Keratinocyte (primary cell): ENCODE data around the gene F2RL2. TPM values are rescaled to one million over a fixed set of nuclear protein-coding genes. Genes with fewer than 3 reads are reported as not detected.

ENCODE experiments used
- DNase-seq: peaks from one replicate; pipeline ENCODE4 v3.0.0-alpha.2; 2011; ENCODE audit warnings: low read depth, missing footprints, low spot score
- FAIRE-seq: peaks from 2 replicates; lab custom pipeline; 2011; peaks lifted over from hg19 to GRCh38; lab: Jason Lieb, UNC
- H2AFZ ChIP-seq: 2 replicates; pipeline ENCODE4 v1.6.0; 2012; ENCODE audit warnings: low read length, control low read depth, inconsistent platforms; ENCODE audit not compliant: control insufficient read depth
- H3K27ac ChIP-seq: 2 replicates; pipeline ENCODE4 v1.5.1; 2011; ENCODE audit warnings: low read length; ENCODE audit not compliant: control insufficient read depth, insufficient read depth
- H3K27me3 ChIP-seq: 3 replicates; pipeline ENCODE4 v1.6.0; 2011; ENCODE audit warnings: low read length; ENCODE audit not compliant: control insufficient read depth, insufficient read depth; ENCODE audit errors: extremely low read depth
- H3K36me3 ChIP-seq, 2 experiments: 2 replicates in 1 of 2; 3 replicates in 1 of 2; pipeline ENCODE4 v1.5.1; 2011; ENCODE audit warnings: low read length in 2 of 2, mild to moderate bottlenecking in 1 of 2; ENCODE audit not compliant: control insufficient read depth in 2 of 2, insufficient read depth in 2 of 2; ENCODE audit errors: extremely low read depth in 1 of 2
- H3K4me1 ChIP-seq: 3 replicates; pipeline ENCODE4 v1.5.1; 2011; ENCODE audit warnings: low read length; ENCODE audit not compliant: control insufficient read depth, insufficient read depth; ENCODE audit errors: extremely low read depth
- H3K4me2 ChIP-seq: 3 replicates; pipeline ENCODE4 v1.6.0; 2011; ENCODE audit warnings: low read depth, low read length; ENCODE audit not compliant: control insufficient read depth, insufficient read depth; ENCODE audit errors: extremely low read depth
- H3K4me3 ChIP-seq, 3 experiments: fragments of 200-600 bp in 1 of 3; sonication (generic) in 1 of 3; 2 replicates in 2 of 3; 3 replicates in 1 of 3; pipeline ENCODE4 v1.5.1; 2011 to 2016; ENCODE audit warnings: low read length in 3 of 3, mild to moderate bottlenecking in 3 of 3, control low read depth in 2 of 3, inconsistent platforms in 1 of 3, low read depth in 1 of 3, mixed read lengths in 1 of 3, mixed run types in 1 of 3, moderate library complexity in 1 of 3; ENCODE audit not compliant: control insufficient read depth in 2 of 3, insufficient read depth in 2 of 3; ENCODE audit errors: extremely low read depth in 1 of 3
- H3K79me2 ChIP-seq: 2 replicates; pipeline ENCODE4 v1.6.0; 2012; ENCODE audit warnings: low read length; ENCODE audit not compliant: control insufficient read depth, insufficient read depth
- H3K9ac ChIP-seq: 3 replicates; pipeline ENCODE4 v1.6.0; 2011; ENCODE audit warnings: low read length; ENCODE audit not compliant: control insufficient read depth, insufficient read depth; ENCODE audit errors: extremely low read depth
- H3K9me1 ChIP-seq: 3 replicates; pipeline ENCODE4 v1.6.0; 2011; ENCODE audit warnings: low read length; ENCODE audit not compliant: control insufficient read depth, insufficient read depth; ENCODE audit errors: extremely low read depth
- H3K9me3 ChIP-seq: 2 replicates; pipeline ENCODE4 v1.5.1; 2012; ENCODE audit warnings: low read depth, low read length; ENCODE audit not compliant: control insufficient read depth
- H4K20me1 ChIP-seq: 3 replicates; pipeline ENCODE4 v1.6.0; 2011; ENCODE audit warnings: low read length; ENCODE audit not compliant: control insufficient read depth, insufficient read depth; ENCODE audit errors: extremely low read depth
- EZH2 ChIP-seq: IDR thresholded peaks from one replicate; pipeline ENCODE4 v1.6.1; 2012; ENCODE audit warnings: inconsistent platforms, mild to moderate bottlenecking, low read length, moderate library complexity
- dilution Hi-C: fragments of 300-500 bp; cut with MboI; formaldehyde crosslinking; loops from one replicate; pipeline ENCODE4 v1.7.0; 2020; ENCODE audit warnings: low sequenced_read_pairs; ENCODE audit not compliant: extremely low pct_ligation_motif_present
- polyA plus RNA-seq, 5 experiments: library from polyadenylated mRNA; depleted of rRNA in 3 of 5; stranded (reverse) in 3 of 5; stranded (forward) in 1 of 5; unstranded in 1 of 5; fragments of >200 nt; gene quantifications; 1 replicate in 1 of 5; 2 replicates in 3 of 5; 3 replicates in 1 of 5; pipeline versions ENCODE4 v1.2.1 to v1.2.3, GENCODE V29; 2011 to 2012; ENCODE audit warnings: missing spikeins in 2 of 5, low read depth in 1 of 5, low replicate concordance in 1 of 5
- TF ChIP-seq, protein P1 (sequence below), 3 experiments: IDR thresholded peaks in 1 of 3; conservative IDR thresholded peaks in 1 of 3; optimal IDR thresholded peaks in 1 of 3; 2 replicates in 2 of 3; 3 replicates in 1 of 3; pipeline versions ENCODE3 to v1.5.1; 2011; ENCODE audit warnings: low read length in 3 of 3, mild to moderate bottlenecking in 3 of 3, moderate library complexity in 2 of 3, control low read depth in 1 of 3, inconsistent platforms in 1 of 3; ENCODE audit not compliant: insufficient read depth in 2 of 3; ENCODE audit errors: extremely low read depth in 1 of 3

F2RL2 gene
- polyA plus RNA-seq, 1 donor (not counting 4 experiments of a cell fraction or from before 2014, with no cell fraction given): not detected

DNA sequence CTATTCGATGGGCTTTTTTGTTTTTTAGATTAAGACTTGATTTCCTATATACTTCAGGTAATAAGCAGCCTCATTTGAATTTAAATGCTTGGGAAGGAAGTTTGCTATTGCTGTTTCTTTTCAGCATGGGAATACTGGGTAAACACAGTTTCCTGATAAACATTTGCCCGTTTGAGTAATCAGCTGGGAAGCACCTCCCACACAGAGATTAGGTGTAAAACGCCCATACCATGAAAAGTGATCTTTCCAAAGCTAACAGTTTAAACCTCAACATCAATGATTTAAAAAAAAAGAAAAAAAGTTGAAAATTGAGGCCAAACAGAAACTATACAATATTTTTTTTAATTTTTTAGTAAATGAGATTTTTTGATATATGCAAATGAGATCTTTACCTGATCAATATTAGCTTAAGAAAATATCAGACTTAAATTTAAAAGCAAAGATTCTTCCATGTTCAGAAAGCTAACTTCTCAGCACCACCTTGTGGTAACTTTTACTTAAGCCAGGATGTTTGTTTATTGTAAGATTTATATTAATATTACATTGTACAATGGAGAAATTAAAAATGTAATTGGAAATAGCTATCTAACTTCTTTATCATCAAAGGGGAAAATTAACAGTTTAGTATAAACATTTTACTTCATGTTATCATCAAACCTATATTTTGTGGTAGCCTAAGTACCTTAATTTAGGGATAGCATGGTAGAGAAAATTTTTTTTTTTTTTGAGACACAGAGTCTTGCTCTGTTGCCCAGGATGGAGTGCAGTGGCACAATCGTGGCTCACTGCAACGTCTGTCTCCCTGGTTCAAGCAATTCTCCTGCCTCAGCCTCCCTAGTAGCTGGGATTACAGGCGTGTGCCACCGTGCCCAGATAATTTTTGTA is 39.8 kb downstream of the F2RL2 start:
- Histone ChIP-seq H3K9ac (no peak overlapping the region), H3K4me2 (no peak overlapping the region), H3K4me3 (no peak overlapping the region), H3K27me3 (no peaks in the 10 kb centered on the region), H3K4me1 (no peaks in the 10 kb centered on the region), H4K20me1 (no peaks in the 10 kb centered on the region), H2AFZ (no peak overlapping the region), H3K9me1 (no peaks in the 10 kb centered on the region), H3K36me3 (no peaks in the 10 kb centered on the region), H3K9me3 (no peaks in the 10 kb centered on the region), H3K79me2 (no peaks in the 10 kb centered on the region), H3K27ac (no peak overlapping the region)
- DNase-seq (no peak), FAIRE-seq (no peak)
- dilution Hi-C loops: no loop called here
- no peak for TF ChIP-seq EZH2
- TF ChIP-seq, protein P1, sequence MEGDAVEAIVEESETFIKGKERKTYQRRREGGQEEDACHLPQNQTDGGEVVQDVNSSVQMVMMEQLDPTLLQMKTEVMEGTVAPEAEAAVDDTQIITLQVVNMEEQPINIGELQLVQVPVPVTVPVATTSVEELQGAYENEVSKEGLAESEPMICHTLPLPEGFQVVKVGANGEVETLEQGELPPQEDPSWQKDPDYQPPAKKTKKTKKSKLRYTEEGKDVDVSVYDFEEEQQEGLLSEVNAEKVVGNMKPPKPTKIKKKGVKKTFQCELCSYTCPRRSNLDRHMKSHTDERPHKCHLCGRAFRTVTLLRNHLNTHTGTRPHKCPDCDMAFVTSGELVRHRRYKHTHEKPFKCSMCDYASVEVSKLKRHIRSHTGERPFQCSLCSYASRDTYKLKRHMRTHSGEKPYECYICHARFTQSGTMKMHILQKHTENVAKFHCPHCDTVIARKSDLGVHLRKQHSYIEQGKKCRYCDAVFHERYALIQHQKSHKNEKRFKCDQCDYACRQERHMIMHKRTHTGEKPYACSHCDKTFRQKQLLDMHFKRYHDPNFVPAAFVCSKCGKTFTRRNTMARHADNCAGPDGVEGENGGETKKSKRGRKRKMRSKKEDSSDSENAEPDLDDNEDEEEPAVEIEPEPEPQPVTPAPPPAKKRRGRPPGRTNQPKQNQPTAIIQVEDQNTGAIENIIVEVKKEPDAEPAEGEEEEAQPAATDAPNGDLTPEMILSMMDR (optimal IDR thresholded peaks at IDR 0.05 in 1 of 3, IDR thresholded peaks at IDR 0.05 in 1 of 3, conservative IDR thresholded peaks at IDR 0.05 in 1 of 3; ENCODE audit: extremely low read depth in 1 of 3, insufficient read depth in 2 of 3, low read length in 3 of 3): peak in 2 of 3 experiments; percentile 19 to 37

GRCh38 chr5:76582230-76583162 is 40.7 kb downstream of the F2RL2 start:
- TF ChIP-seq EZH2: no peak
- TF ChIP-seq, protein P1 (optimal IDR thresholded peaks at IDR 0.05 in 1 of 3, IDR thresholded peaks at IDR 0.05 in 1 of 3, conservative IDR thresholded peaks at IDR 0.05 in 1 of 3; ENCODE audit: extremely low read depth in 1 of 3, insufficient read depth in 2 of 3, low read length in 3 of 3): no peak
- H3K4me1 ChIP-seq: no peaks in the 10 kb centered on the region
- no peaks in the 10 kb centered on the region for H3K27me3 ChIP-seq
- dilution Hi-C loops: no loop called here
- no peaks in the 10 kb centered on the region for H3K36me3 ChIP-seq
- H3K9me3 ChIP-seq: no peaks in the 10 kb centered on the region
- H3K4me3 ChIP-seq: no peak overlapping the region
- FAIRE-seq: no peak
- DNase-seq: no peak
- no peak overlapping the region for H2AFZ ChIP-seq
- no peak overlapping the region for H3K27ac ChIP-seq
- H3K79me2 ChIP-seq: no peaks in the 10 kb centered on the region
- H3K9me1 ChIP-seq: no peaks in the 10 kb centered on the region
- no peaks in the 10 kb centered on the region for H4K20me1 ChIP-seq
- no peak overlapping the region for H3K9ac ChIP-seq
- H3K4me2 ChIP-seq: no peak overlapping the region
